CD4-positive, alpha-beta T cell treated with Interleukin-6 at 100 ng/mL for 8 hours (primary cell): ENCODE measurements around the gene LSAMP.

Source experiments
- DNase-seq: peaks from one replicate; pipeline ENCODE4 v3.0.0-alpha.2; 2020; ENCODE audit warnings: mixed read lengths, low spot score

The LSAMP gene

DNA sequence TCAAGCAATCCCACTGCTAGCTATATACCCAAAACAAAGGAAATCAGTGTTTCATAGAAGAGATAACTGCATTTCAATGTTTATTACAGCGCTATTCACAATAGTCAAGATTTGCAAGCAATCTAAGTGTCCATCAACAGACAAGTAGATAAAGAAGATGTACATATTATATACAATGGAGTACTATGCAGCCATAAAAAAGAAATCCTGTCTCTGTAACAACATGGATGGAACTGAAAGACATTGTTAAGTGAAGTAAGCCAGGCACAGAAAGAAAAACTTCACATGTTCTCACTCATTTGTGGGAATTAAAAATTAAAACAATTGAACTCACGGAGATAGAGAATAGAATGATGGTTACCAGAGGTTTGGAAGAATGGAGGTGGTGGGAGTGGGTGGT lies 89.2 kb downstream of the LSAMP start:
- no peak for DNase-seq

DNA sequence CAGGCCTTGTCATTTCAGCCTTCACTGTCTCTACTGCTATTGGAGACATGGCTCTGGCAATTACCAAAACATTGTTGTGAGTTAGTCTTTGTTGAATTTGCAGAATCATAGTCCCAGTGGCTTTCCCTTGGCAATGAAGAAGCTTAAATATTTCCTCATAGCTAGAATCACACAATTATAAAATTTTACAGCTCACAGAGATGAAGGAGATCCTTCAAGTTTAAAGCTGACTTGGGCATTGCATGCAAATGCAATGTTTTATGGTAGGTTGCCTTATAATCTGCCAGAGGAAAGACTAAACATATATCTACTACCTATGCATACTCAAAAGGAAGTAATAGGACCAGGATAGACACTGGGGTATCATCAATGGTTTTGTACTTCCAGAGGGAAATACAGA lies 90.9 kb downstream of the LSAMP start:
- no peak for DNase-seq

DNA sequence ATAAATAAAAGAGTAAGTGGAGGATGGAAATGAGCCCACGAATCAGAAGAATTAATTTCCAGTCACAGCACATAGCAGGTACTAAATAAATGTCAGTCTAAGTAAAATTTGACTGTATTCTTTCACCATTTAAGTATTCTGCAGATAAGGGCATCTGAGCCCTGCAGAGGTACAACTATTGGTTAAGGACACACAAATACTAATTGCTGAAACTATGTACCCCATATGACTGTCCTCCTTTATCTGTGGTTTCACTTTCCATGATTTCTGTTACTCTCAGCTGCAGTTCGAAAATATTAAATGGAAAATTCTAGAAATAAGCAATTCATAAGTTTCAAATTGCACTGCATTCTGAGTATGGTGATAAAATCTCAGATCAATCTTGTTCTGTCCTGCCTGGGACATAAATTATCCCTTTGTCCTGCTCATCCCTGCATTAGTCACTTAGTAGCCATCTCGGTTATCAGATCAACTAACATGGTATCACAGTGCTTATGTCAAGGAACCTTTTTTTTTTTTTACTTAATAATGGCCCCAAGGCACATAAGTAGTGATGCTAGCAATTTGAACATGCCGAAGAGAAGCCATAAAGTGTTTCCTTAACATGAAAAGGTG lies 95.1 kb downstream of the LSAMP start:
- DNase-seq, result no peak

DNA sequence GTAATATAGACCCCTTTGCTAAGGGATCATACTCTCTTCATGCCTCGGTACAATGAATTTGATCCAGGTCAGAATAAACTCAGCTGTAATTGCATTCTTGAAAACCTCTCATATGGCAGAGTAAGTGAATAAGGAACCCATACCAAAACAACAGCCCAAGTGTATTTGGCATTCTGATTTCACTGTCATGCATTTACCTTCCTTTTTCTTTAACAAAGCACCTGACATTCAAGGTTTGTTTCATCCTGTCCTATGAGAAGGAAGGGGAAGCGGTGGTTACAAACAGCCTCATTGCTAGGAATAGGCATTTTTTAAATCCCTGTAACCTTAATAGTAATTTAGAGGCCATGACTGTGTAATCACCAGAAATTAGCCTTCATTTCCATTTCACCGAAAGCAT lies 97.1 kb downstream of the LSAMP start:
- no peak for DNase-seq

DNA sequence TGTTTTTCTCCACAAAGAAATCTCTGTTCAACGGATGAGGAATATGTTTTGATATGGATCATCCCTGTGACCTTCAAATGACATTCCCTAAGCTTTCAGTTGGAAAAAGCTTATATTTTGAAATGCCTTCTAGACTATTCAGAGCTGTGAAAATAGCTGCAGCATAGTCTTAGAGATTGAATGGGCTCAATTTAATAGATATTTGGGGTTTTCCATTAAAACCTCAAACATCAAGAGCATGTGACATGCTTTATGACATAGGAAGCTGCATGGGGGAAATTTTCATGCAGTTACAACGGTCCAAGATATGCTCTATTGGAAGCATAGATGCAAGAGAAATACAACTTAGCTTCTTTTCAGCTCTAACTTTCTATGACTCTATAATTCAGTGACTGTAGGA lies 102.8 kb downstream of the LSAMP start:
- DNase-seq, result no peak

DNA sequence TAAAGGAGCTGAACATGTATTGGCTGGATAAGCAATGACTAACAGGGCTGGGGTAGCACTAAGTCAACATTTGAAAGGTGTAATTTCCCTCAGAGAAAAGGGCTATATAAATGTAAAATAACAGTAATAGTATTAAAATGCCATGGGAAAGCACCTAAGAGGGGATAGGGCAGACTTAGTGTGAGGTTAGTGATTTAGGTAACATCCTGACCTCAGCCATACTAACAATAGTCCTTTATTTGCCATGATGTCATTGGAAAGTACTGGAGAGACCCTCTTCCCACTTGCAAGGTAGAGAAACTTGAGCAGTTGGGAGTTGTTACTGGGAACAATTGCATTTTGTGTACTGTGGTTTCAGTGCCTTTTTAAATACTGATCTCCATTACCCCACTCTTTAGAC lies 103.4 kb downstream of the LSAMP start:
- DNase-seq, result no peak

DNA sequence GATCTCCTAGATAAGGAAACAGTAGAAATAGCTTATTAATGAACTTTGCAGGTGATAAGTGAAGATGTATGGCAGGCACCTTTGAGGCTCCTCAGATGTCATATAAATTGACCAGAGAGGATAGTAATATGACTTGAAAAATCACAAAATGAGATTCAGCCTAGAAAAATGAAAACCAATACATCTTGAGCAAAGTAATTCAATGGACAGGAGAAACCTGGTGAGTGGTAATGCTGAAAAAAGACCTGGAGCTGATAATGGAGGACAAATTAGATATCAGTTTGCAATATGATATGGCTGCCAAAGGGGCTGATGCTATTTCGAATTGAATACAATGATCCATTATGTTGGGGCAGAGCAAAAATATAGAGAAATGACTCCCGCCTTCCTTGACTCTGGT lies 103.9 kb downstream of the LSAMP start:
- no peak for DNase-seq

DNA sequence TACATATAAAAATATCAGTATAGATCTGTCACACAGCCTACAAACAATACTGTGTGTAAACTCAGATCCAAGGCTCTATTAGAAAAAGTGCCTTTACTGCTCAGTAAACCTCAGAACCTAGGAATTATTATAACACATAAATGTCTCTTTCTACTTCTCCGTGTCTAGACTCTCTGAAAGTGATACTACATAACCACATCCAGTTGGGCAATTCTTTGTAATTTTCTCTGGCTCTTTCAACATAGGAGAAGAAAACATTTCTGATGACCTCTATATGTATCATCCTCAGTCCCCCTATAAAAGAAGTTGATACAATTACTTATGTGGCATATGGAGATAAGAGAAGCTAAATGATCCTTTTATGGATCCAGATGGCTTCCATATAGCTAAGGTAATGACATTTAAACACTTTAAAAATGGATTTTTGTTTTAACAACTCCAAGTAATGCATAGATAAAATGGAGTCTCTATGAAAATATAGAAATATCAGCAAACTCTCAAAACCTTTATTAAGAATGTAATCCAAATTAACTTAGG lies 104.5 kb downstream of the LSAMP start:
- DNase-seq, result no peak

DNA sequence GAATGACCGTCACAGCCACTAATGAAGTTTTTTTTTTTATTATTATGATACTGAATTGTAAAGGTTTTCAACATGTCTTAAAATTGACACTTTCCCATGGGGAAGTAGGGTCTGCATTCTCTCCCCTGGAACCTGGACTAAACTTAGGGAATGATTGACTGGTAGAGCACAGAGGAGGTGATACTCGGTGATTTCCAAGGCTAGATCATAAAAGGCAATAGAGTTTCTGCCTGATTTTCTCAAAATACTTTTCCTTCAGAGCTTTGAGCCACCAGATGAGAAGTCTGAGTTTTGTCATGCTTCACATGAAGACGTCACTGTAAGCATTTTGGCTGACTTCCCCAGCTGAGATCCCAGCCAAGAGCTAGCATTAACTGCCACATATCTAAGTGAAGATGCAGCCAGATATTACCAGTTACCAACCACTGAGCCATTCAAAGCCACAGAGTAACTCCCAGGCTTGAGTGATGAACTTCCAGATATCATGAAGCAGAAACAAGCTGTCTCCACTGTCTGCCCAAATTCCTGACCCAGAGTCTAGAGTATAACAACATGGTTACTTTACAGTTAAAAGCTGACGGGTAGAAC lies 105.8 kb downstream of the LSAMP start:
- DNase-seq, result no peak

DNA sequence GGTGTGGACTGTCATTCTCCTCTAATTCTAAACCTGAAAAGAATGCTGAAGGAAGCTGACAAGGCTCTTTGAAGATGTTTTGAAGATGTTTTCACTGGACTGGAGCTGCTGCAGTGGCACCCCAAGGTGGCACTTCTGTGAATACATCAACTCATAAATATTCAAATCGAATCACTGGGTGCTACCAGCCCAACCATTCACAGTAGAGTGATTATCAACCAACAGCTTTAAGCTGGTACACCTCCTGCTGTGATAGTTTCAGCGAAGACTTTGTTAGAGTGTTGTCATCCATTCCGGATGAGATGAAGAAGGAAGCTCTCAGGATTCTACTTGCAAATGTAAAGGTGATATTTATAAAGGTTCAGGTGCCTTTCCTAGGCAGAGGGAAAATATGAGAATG lies 106.6 kb downstream of the LSAMP start:
- DNase-seq, result no peak

DNA sequence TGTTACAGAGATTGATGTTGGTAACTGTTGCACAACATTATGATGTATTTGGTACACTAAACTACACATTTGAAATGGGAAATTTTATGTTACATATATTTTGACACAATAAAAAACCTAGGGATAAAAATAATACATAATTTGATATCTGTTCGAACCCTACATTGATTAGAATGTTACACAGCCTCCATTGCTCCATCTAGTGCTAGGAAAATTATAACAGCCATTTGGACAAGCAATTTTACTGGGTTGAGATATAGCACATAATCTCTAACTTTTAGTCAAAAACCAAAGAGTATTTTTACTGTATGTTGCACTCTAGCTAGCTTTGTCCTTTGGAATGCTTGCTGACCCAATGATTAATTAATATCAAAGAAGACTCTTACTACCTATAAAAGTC lies 108.1 kb downstream of the LSAMP start:
- no peak for DNase-seq

DNA sequence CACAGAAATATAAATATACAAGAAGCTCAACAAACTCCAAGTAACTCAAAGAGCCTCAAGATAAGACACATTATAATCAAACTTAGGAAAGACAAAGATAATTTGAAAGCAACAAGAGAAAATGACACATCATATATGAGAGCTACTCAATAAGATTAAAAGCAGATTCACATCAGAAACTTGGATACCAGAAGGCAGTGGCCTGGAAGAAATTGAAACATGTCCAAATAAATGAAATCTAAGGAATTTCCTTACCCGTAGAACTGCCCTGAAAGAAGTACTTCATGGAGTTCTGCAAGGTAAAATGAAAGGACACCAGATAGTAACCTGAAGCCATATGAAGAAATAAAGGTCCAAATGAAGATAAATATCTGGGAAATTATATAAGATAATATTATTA lies 113.9 kb downstream of the LSAMP start:
- DNase-seq, result no peak

DNA sequence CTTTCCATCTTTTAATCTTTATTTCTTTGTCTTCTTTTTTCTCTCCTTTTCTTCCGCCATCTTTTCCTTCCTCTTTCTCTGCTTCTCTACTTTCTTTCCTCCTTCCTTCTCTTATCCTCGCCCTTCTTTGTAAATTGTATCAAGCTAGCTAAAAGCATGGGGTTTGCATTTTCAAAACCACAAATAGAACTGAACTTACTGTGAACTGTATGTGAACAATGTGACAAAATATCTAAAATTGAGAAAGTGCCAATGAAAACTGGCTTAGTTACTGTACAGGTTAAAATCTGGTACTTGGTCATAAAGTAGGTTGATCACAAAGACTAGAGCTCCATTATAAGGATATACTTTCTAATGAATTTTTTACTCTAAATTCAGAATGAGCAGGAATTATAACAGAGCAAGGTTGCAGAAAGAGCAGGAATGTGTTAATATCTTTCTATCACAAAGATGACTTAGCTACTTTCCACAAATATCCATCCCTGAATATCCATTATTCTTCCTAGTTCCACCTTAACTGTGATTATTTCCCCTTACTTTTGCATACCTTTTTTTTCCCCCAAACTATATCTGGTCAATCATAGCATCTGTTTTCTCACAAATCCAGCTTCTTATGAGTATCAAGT lies 122.4 kb downstream of the LSAMP start:
- no peak for DNase-seq

DNA sequence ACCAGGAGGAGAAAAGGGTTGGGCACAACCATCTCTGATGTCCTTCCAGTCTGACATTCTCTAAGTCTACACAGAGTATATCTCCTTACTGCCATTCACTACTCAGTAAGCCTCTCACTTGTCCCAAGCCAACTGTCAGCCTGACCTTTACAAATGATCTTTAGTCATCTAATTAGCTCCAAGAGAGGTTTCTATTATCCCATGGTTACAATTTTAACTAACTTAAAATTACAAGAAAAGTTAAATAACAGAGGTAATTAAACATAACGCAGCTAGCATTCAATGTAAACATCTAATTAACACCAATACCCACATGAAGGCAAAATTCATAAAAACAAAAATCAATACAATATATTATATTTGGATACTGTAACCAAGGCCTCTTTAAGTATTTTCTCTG lies 126.9 kb downstream of the LSAMP start:
- no peak for DNase-seq

DNA sequence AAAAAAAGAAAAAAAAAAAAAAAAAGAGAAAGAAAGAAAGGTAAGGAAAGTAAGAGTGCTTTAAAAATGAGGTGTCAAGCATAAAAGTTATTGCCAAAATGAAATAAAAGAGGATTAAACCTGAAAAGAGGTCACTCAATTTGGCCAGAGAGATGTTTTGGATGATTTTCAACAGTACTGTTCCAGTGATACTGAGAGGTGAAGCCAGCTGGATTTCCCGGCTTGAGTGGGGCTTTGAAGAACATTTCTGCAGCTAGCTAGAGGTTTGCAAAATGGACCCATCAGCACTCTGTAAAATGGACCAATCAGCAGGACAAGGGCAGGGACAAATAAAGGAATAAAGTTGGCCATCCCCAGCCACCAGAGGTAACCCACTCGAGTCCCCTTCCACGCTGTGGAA lies 128.5 kb downstream of the LSAMP start:
- DNase-seq, result no peak

DNA sequence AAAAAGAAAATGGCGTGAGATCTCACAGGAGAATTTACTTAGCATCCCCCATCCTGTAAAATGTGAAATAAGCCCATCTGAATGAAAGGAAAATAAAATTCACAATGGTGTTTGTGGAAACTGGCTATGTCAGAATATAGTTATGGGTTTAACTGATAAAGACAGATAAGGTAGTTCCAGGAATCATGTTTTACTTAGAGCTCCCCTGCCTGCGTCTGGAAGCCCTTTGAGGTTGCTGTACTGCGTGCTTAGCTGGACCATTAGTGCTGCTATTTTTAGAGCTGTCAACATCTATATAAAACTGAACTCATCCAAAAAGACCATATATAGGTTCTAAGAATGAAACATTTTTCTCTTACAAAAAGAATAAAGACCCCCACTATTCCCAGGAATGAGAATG lies 130.8 kb downstream of the LSAMP start:
- no peak for DNase-seq

DNA sequence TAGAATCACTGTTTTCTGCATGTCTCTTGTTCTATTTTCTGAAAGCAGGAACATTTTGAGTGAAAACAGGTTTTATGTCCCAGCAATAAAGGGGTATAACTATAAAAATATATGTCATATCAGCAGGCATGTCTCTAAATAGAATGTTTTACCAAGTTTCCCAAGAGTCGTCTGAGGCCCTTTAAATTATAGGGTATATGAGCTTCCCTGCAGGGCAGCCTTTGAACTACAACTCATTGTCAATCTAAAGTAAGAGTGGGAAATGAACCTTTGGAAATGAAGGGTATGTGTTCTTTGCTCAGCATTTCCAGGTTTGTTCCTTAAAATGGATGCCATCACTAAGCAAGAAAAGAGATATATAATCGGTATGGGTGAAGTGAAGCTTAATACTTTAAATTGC lies 138.6 kb downstream of the LSAMP start:
- DNase-seq, result no peak

DNA sequence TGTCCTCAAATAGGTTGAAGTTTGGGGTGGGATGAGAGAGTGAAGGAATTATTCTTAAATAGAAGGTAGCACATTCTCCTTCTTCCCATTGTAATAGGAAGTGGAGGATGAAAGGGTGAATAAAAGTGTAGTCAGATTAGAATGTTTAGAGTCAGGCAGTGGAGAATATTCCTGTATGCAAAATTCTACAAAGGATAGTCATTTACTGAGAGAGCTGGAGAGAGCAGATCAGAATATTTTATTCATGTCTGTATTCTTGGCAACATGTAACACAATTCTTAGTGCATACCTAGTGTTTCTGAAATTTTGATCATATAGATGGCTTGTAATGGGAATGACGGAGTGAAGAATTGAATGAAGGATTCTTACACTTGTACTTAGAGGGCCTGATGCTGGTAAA lies 139.1 kb downstream of the LSAMP start:
- DNase-seq, result no peak

DNA sequence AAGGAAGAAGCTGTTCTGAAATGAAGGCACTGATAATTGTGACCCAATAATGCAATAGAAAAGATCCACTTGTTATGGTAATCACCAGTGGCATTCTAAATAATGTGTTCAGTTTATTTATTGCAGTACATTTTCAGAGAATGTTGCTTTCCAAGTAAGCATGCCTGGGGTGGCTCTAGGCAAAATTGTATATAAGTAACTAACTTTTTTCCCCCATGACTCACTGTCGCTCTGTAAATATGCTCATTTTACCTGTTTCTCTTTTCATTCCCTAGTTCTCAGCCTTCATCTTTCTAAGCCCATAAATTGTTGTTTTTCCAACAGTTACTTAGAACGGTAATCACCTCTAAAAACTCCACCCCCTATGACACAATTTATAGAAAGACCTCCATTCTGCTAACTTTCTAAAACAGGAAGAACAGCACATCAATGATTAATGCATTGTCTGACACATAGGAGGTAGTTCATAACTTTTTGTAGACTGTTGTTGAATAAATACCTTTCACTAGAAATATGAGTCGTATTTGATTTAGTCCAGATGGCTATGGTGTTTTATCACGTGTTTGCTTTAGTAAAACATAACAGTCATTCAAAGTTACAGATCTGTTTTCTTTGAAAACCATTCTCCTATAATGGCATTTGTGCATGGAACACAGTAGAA lies 143.1 kb downstream of the LSAMP start:
- DNase-seq, result no peak

DNA sequence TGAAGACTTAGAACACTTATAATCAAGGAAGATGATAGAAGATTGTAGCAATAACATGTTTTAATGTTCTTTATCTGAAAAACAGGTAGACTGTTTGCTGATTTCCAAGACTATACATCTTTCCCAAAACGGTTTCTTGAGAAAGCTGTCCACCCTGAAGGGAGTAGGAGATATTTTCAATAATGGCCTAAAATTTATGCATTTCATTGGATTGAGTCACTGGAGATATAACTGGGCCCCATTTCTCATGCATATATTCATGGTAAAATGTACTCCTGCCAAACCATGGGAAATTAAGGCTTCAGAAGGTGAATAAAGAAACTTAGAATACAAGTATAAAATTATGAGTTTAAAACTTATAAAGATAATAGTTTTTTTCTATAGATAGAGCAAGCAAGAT lies 143.9 kb downstream of the LSAMP start:
- no peak for DNase-seq

DNA sequence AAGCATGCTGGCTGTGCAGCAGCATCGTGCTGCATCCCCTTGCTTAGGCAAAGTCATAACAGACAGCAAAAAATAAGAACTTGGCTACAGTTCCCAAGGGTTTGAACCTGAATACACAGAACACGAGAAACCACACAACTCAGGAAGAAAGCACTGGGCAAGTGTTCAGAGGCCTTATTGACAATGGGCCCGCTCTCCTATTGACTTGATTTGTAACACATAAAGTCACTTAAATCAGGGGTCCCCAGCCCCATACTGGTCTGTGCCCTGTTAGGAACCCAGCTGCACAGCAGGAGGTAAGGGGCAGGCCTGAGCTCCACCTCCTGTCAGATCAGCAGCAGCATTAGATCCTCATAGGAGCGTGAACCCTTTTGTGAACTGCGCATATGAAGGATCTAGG lies 145.1 kb downstream of the LSAMP start:
- DNase-seq, result no peak

DNA sequence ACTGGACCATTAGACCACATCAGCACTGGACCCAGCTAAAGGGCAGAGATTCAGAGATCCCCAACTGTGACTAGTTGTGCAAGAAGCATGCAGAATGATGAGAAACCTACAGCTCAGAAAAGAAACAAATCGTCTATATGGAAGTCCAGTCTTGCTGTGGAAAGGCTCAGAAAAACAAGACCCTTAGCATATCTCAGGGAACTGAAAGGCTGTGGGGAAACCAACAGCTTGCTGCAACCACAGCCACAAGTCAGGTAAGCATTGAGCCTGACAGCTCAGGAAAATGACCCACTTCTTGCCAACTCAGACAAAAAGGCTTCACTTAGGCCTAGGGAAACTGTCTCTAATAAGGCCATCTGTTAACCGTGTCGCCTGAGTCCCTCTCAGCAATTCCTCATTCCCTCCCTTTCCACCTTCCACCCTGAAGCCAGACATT lies 145.6 kb downstream of the LSAMP start:
- DNase-seq, result no peak

DNA sequence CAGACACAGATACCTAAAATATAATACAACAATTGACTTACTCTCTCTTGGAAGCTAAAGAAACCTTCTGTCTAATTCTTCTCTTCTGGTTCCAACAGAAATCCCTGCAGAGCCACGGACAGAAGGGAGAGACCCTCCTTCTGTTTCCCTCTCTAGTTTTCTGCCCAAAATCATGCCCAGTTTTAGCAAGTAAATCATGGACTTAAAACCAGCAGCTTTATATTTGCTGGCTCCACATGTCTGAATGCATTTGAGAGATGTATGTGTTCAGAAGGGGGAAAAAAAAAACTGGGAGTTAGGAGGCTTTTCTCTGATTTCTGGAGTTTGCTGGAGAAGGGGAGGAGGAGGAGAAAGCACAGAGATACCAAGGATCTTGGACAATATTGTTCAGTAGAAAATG lies 147.1 kb downstream of the LSAMP start:
- no peak for DNase-seq
